Transverse colon (tissue), 3 donors: ENCODE results near the gene RNF144B.

ENCODE experiments used
- POLR2A ChIP-seq: fragments of 450-650 bp; IDR thresholded peaks from one replicate; pipeline ENCODE4 v1.6.1; 2016; ENCODE audit warnings: antibody characterized with exemption, mild to moderate bottlenecking, moderate library complexity
- TF ChIP-seq, protein P1 (sequence below), 5 experiments: fragments of 200-600 bp in 3 of 5; fragments of 450-650 bp in 2 of 5; sonication (generic) in 3 of 5; IDR thresholded peaks; 1 replicate in 2 of 5; 2 replicates in 3 of 5; pipeline ENCODE4 v1.5.1; 2016 to 2017; ENCODE audit warnings: antibody characterized with exemption in 5 of 5, inconsistent platforms in 3 of 5, mild to moderate bottlenecking in 2 of 5, moderate library complexity in 1 of 5

- TF ChIP-seq, protein P1, sequence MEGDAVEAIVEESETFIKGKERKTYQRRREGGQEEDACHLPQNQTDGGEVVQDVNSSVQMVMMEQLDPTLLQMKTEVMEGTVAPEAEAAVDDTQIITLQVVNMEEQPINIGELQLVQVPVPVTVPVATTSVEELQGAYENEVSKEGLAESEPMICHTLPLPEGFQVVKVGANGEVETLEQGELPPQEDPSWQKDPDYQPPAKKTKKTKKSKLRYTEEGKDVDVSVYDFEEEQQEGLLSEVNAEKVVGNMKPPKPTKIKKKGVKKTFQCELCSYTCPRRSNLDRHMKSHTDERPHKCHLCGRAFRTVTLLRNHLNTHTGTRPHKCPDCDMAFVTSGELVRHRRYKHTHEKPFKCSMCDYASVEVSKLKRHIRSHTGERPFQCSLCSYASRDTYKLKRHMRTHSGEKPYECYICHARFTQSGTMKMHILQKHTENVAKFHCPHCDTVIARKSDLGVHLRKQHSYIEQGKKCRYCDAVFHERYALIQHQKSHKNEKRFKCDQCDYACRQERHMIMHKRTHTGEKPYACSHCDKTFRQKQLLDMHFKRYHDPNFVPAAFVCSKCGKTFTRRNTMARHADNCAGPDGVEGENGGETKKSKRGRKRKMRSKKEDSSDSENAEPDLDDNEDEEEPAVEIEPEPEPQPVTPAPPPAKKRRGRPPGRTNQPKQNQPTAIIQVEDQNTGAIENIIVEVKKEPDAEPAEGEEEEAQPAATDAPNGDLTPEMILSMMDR (IDR thresholded peaks at IDR 0.05), result no peak
- no peak for TF ChIP-seq POLR2A
These were observed 18.5 kb downstream of the RNF144B start for GRCh38 chr6:18405477-18406293.
